CD4-positive, alpha-beta T cell (primary cell): ENCODE results near the gene CLEC16A. TPM values are rescaled to one million over a fixed set of nuclear protein-coding genes. Genes with fewer than 3 reads are reported as not detected.

Experiments used
- ATAC-seq: fragments of 200-7000 bp; cut with Tn5 transposase; one replicate; pipeline ENCODE4 v1.10.0; 2022; ENCODE audit warnings: mild to moderate bottlenecking; ENCODE audit not compliant: poor library complexity
- CTCF ChIA-PET: fragments of 350-600 bp; sonication (Branson Sonifier 250); formaldehyde crosslinking; loops from one replicate; lab custom pipeline; 2021; ENCODE audit warnings: antibody characterized with exemption, inconsistent platforms; lab: Charles Lee
- POLR2A ChIA-PET: fragments of 350-600 bp; sonication (Branson Sonifier 250); formaldehyde crosslinking; loops from one replicate; lab custom pipeline; 2021; ENCODE audit warnings: antibody characterized with exemption, inconsistent platforms; lab: Charles Lee
- DNase-seq, 14 experiments: peaks; one replicate each; pipeline ENCODE4 v3.0.0-alpha.2; 2013 to 2020; ENCODE audit warnings: mixed read lengths in 2 of 14
- H3K27ac ChIP-seq, 2 donors: one replicate each; pipeline versions ENCODE4 v1.5.1 to v1.7.0; 2013; ENCODE audit warnings: low read length in 2 of 2, low read depth in 1 of 2, mild to moderate bottlenecking in 1 of 2
- H3K27me3 ChIP-seq, 2 experiments: 1 replicate in 1 of 2; 2 replicates in 1 of 2; pipeline versions ENCODE4 v1.6.1 to v1.7.0; 2013; ENCODE audit warnings: low read length in 2 of 2, control low read depth in 1 of 2, mild to moderate bottlenecking in 1 of 2, moderate library complexity in 1 of 2; ENCODE audit not compliant: insufficient read depth in 2 of 2, control insufficient read depth in 1 of 2
- H3K36me3 ChIP-seq: one replicate; pipeline ENCODE4 v1.6.1; 2013; ENCODE audit warnings: low read length, control low read depth; ENCODE audit not compliant: insufficient read depth
- H3K4me1 ChIP-seq: one replicate; pipeline ENCODE4 v1.6.1; 2013; ENCODE audit warnings: low read length, control low read depth; ENCODE audit not compliant: insufficient read depth
- H3K4me3 ChIP-seq: one replicate; pipeline ENCODE4 v1.5.1; 2013; ENCODE audit warnings: mild to moderate bottlenecking, low read length, moderate library complexity
- H3K9me3 ChIP-seq, 2 experiments: 1 replicate in 1 of 2; 2 replicates in 1 of 2; pipeline versions ENCODE4 v1.6.1 to v1.7.0; 2013; ENCODE audit warnings: low read length in 2 of 2, mild to moderate bottlenecking in 2 of 2, control low read depth in 1 of 2, moderate library complexity in 1 of 2; ENCODE audit not compliant: control insufficient read depth in 1 of 2, insufficient read depth in 1 of 2
- H3K27ac Mint-ChIP-seq: one replicate; pipeline ENCODE4 v1.8.0; 2020; ENCODE audit warnings: mixed read lengths
- H3K27me3 Mint-ChIP-seq: one replicate; pipeline ENCODE4 v1.8.0; 2021; ENCODE audit warnings: mixed read lengths
- H3K36me3 Mint-ChIP-seq: one replicate; pipeline ENCODE4 v1.8.0; 2021; ENCODE audit warnings: low read depth, mixed read lengths
- H3K4me1 Mint-ChIP-seq: one replicate; pipeline ENCODE4 v1.8.0; 2021; ENCODE audit warnings: low read depth, mixed read lengths
- H3K4me3 Mint-ChIP-seq: one replicate; pipeline ENCODE4 v1.8.0; 2020; ENCODE audit warnings: mild to moderate bottlenecking, mixed read lengths
- H3K9me3 Mint-ChIP-seq: one replicate; pipeline ENCODE4 v1.8.0; 2020; ENCODE audit warnings: mixed read lengths
- CTCF ChIP-seq: fragments of 200-600 bp; IDR thresholded peaks from one replicate; pipeline ENCODE4 v1.8.0; 2022; ENCODE audit warnings: antibody characterized with exemption, mild to moderate bottlenecking
- intact Hi-C, 2 experiments: fragments of 100-400 bp; cut with DNase I in 1 of 2; cut with micrococcal nuclease in 1 of 2; formaldehyde crosslinking; loops; one replicate each; pipeline versions ENCODE4 v1.15.1 to v1.9.0; 2023 to 2025; cut with DNase I, micrococcal nuclease
- total RNA-seq, 174 experiments: library from RNA in 2 of 174; stranded (reverse) in 2 of 174; gene quantifications; one replicate each; pipeline ENCODE4 v1.2.3 and lab custom pipeline; 2021 to 2026

The CLEC16A gene
- total RNA-seq, 2 experiments from 2014 or later = 21.7 to 22.7 TPM

DNA sequence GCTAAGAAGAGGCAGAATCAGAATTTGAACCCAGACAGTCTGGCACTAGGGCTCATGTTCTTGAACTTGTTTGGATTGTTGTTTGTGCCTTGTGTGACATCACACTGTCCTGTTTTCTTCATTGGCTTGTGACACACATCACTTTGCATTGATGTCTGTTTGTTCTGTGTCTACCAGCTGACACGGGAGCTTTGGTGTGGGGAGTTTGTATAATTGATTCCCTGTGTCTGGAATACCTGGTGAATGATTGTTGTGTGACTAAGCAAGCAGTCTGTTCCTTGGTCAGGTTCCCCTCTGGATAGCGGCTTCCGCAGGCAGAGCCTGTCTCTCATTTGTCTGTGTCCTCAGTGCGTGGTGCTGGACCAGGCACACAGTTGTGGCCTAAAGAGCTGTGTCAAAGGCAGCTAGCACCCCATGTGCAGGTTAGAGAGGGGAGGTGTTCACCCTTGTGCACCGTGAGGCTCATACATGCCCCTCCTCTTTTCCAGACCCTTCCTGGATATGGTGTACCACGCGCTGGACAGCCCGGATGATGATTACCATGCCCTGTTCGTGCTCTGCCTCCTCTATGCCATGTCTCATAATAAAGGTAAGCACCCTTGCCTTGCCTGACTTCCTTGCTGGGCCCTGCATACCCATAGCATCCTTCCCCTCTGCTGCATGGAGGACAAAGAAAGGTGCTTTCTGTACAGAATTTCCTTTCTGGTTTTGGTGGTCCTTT is 80.1 kb downstream of the CLEC16A start:
- no peak overlapping the region for H3K4me3 Mint-ChIP-seq
- peaks cover 17 to 24% of the 10 kb centered on the region in 2 experiments for H3K9me3 ChIP-seq
- peaks cover 63% of the 10 kb centered on the region for H3K36me3 ChIP-seq
- no peak overlapping the region for H3K27ac Mint-ChIP-seq
- DNase-seq (no peak), ATAC-seq (no peak)
- H3K9me3 Mint-ChIP-seq = peaks cover 6% of the 10 kb centered on the region
- no peaks in the 10 kb centered on the region for H3K27me3 ChIP-seq
- no peaks in the 10 kb centered on the region for H3K4me1 Mint-ChIP-seq
- no peaks in the 10 kb centered on the region for H3K27me3 Mint-ChIP-seq
- no peak for TF ChIP-seq CTCF
- no peaks in the 10 kb centered on the region for H3K4me1 ChIP-seq
- intact Hi-C loops = no loop called here
- no peak overlapping the region for H3K27ac ChIP-seq
- no peak overlapping the region for H3K4me3 ChIP-seq
- POLR2A ChIA-PET = no interaction called here
- CTCF ChIA-PET = no interaction called here
- H3K36me3 Mint-ChIP-seq = peaks cover 97% of the 10 kb centered on the region

DNA sequence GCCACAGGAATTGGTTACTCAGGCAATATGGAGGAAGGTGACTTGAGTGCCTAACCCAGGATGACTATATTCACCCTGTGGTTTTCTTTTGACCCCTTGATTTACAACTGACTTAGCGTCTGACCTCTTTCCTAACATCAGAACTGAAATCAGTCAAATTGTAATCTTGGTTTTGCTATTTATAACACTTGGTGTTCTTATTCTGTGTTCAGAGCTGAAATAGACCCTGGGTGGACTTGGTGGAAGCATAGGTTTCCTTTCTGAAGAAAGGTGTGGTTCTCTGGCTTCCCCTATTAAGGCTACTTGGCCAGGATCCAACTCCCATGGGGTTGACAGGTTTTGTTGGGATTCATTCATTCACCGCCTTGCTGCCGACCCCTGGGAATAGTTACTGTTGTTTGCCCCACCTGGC is 80.8 kb downstream of the CLEC16A start:
- H3K4me1 ChIP-seq = no peaks in the 10 kb centered on the region
- Mint-ChIP-seq H3K9me3 (peaks cover 6% of the 10 kb centered on the region), H3K27ac (no peak overlapping the region), H3K36me3 (peaks cover 98% of the 10 kb centered on the region), H3K4me3 (no peak overlapping the region), H3K4me1 (no peaks in the 10 kb centered on the region), H3K27me3 (no peaks in the 10 kb centered on the region)
- peaks cover 62% of the 10 kb centered on the region for H3K36me3 ChIP-seq
- H3K4me3 ChIP-seq = no peak overlapping the region
- H3K27ac ChIP-seq = no peak overlapping the region
- no peak for TF ChIP-seq CTCF
- ChIA-PET CTCF (no interaction called here), POLR2A (no interaction called here)
- intact Hi-C loops = no loop called here
- no peak for ATAC-seq
- no peak for DNase-seq
- peaks cover 17 to 24% of the 10 kb centered on the region in 2 experiments for H3K9me3 ChIP-seq
- no peaks in the 10 kb centered on the region for H3K27me3 ChIP-seq

DNA sequence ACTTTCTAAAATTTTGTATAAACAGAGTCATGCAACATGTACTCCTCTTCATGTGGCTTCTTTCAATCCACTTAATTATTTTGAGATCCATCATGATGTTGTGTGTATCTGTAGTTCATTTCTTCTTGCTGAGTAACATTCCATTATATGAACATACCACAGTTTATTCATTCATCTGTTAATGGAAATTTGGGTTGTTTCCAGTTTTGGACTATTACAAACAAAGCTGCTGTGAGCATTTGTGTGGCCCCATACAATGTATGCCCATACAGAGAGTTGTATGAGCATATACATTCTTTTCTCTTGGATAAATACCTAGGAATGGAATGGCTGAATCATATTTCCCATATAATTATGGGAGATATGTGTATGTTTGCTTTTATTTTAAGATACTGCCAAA is 85.6 kb downstream of the CLEC16A start:
- no peak overlapping the region for H3K4me3 Mint-ChIP-seq
- Histone ChIP-seq H3K27me3 (no peaks in the 10 kb centered on the region), H3K4me3 (no peak overlapping the region), H3K9me3 (peaks cover 12 to 24% of the 10 kb centered on the region in 2 experiments), H3K4me1 (no peaks in the 10 kb centered on the region), H3K27ac (no peak overlapping the region), H3K36me3 (peaks cover 58% of the 10 kb centered on the region)
- H3K27ac Mint-ChIP-seq = no peak overlapping the region
- ChIA-PET CTCF (no interaction called here), POLR2A (no interaction called here)
- H3K9me3 Mint-ChIP-seq = peaks cover 6% of the 10 kb centered on the region
- peaks cover 99% of the 10 kb centered on the region for H3K36me3 Mint-ChIP-seq
- H3K4me1 Mint-ChIP-seq = no peaks in the 10 kb centered on the region
- no peak for TF ChIP-seq CTCF
- ATAC-seq = no peak
- intact Hi-C loops = no loop called here
- H3K27me3 Mint-ChIP-seq = no peaks in the 10 kb centered on the region
- no peak for DNase-seq
